ENCODE results near the gene KLHL17. TPM values are rescaled to one million over a fixed set of nuclear protein-coding genes. Genes with fewer than 3 reads are reported as not detected.

KLHL17 gene
- total and polyA plus RNA-seq, 10 of the 15 experiments (the other 5 are each of a cell fraction or from before 2014, with no cell fraction given): 0.03 to 30.6 (median 5.3) TPM

DNA sequence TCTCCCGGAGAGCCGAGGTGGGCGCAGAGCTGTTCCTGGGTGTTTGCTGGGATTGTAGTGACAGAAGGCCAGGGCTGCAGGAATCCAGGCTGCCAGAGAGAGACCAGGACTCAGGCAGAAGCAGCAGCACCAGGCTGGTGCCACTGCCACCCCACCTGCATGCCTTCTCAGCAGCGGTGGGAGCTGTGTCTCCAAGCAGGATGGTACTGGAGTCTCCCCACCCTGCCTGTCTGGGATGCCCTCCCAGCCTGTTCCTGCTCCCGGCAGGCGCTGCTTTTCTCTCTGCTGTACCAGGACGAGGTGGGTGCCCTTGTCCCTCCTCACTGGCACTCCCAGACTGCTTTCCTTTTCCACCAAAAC is 44.0 kb downstream of the KLHL17 start:
- ChIA-PET POLR2A (interaction anchor here (1.0 to 5.4 kb wide), 3 partner anchors 9 to 17 kb away, joined by 3 to 22 read pairs (median 6); partner anchors contain the start of genes AGRN and ISG15), CTCF (interaction anchor here (0.9 to 5.6 kb wide), 3 partner anchors 9 to 21 kb away, joined by 3 to 56 read pairs (median 37); partner anchors contain the start of genes ISG15 and PERM1), SMC1A (ENCODE audit: uncharacterized antibody, unreplicated experiment) (no interaction called here), RAD21 (ENCODE audit: unreplicated experiment) (no interaction called here)
- no TSS peak for BruUV-seq (replicated peaks)
- Histone ChIP-seq H3K79me2 (ENCODE audit: control insufficient read depth, insufficient read depth, low read length) (no peaks in the 10 kb centered on the region), H3K4me2 (ENCODE audit: control insufficient read depth, insufficient read depth) (no peak overlapping the region), H2AFZ (ENCODE audit: control insufficient read depth, low read depth, low read length) (no peak overlapping the region), H4K20me1 (ENCODE audit: control insufficient read depth, insufficient read depth) (no peaks in the 10 kb centered on the region), H3K27me3 (replicated peaks in 1 of 2; ENCODE audit: control insufficient read depth in 2 of 2, insufficient read depth in 2 of 2, low read length in 1 of 2) (peaks cover 0 to 9% of the 10 kb centered on the region in 2 experiments; a peak in 2 of 4 replicates), H3K9ac (ENCODE audit: control insufficient read depth, insufficient read depth, low read length) (no peak overlapping the region), H3K4me3 (no peak overlapping the region), H3K27ac (ENCODE audit: control insufficient read depth, insufficient read depth) (no peak overlapping the region), H3K9me3 (replicated peaks; ENCODE audit: control insufficient read depth, insufficient read depth, low read length) (peaks cover 2% of the 10 kb centered on the region; the same call in 1 of the 3 replicates), H3K4me1 (ENCODE audit: control insufficient read depth, insufficient read depth, low read length) (peaks cover 26% of the 10 kb centered on the region), H3K36me3 (ENCODE audit: control insufficient read depth in 2 of 2, insufficient read depth in 2 of 2, low read length in 1 of 2) (no peaks in the 10 kb centered on the region)
- in situ Hi-C loops (cut with MboI): no loop called here
- no peak for ATAC-seq
- FAIRE-seq: no peak
- no peak for TF ChIP-seq RELA (IDR thresholded peaks at IDR 0.05; ENCODE audit: borderline replicate concordance, partially characterized antibody)
- TF ChIP-seq, protein P1, sequence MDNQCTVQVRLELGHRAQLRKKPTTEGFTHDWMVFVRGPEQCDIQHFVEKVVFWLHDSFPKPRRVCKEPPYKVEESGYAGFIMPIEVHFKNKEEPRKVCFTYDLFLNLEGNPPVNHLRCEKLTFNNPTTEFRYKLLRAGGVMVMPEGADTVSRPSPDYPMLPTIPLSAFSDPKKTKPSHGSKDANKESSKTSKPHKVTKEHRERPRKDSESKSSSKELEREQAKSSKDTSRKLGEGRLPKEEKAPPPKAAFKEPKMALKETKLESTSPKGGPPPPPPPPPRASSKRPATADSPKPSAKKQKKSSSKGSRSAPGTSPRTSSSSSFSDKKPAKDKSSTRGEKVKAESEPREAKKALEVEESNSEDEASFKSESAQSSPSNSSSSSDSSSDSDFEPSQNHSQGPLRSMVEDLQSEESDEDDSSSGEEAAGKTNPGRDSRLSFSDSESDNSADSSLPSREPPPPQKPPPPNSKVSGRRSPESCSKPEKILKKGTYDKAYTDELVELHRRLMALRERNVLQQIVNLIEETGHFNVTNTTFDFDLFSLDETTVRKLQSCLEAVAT (IDR thresholded peaks at IDR 0.05): no peak
- no peak for TF ChIP-seq NFYB (IDR thresholded peaks at IDR 0.05; ENCODE audit: insufficient read depth, low read depth, low read length)
- TF ChIP-seq, protein P2, sequence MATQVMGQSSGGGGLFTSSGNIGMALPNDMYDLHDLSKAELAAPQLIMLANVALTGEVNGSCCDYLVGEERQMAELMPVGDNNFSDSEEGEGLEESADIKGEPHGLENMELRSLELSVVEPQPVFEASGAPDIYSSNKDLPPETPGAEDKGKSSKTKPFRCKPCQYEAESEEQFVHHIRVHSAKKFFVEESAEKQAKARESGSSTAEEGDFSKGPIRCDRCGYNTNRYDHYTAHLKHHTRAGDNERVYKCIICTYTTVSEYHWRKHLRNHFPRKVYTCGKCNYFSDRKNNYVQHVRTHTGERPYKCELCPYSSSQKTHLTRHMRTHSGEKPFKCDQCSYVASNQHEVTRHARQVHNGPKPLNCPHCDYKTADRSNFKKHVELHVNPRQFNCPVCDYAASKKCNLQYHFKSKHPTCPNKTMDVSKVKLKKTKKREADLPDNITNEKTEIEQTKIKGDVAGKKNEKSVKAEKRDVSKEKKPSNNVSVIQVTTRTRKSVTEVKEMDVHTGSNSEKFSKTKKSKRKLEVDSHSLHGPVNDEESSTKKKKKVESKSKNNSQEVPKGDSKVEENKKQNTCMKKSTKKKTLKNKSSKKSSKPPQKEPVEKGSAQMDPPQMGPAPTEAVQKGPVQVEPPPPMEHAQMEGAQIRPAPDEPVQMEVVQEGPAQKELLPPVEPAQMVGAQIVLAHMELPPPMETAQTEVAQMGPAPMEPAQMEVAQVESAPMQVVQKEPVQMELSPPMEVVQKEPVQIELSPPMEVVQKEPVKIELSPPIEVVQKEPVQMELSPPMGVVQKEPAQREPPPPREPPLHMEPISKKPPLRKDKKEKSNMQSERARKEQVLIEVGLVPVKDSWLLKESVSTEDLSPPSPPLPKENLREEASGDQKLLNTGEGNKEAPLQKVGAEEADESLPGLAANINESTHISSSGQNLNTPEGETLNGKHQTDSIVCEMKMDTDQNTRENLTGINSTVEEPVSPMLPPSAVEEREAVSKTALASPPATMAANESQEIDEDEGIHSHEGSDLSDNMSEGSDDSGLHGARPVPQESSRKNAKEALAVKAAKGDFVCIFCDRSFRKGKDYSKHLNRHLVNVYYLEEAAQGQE (IDR thresholded peaks at IDR 0.05; ENCODE audit: low read depth, low read length): no peak
- TF ChIP-seq EZH2 (IDR thresholded peaks at IDR 0.05; ENCODE audit: borderline replicate concordance, control insufficient read depth, low read depth, low read length): no peak
- TF ChIP-seq FOS (IDR thresholded peaks at IDR 0.05; ENCODE audit: borderline replicate concordance, extremely low read depth, insufficient read length): no peak
- TF ChIP-seq RELB (IDR thresholded peaks at IDR 0.05; ENCODE audit: low read depth): no peak
- no peak for TF ChIP-seq CBX3 (IDR thresholded peaks at IDR 0.05; ENCODE audit: borderline replicate concordance, low read depth)
- no peak for TF ChIP-seq CREB1 (IDR thresholded peaks at IDR 0.05; ENCODE audit: low read depth)
- intact Hi-C loops (cut with micrococcal nuclease; ENCODE audit: unreplicated experiment): no loop called here
- 70% methylated on average over 7 of the region's 7 CpGs for WGBS (ENCODE audit: insufficient coverage, insufficient replicate concordance, low lambda C conversion rate, missing lambda C conversion rate)
- no peak for DNase-seq (ENCODE audit: low read depth, low spot score)
